ENCODE results near the gene DYNLT1. TPM values are rescaled to one million over a fixed set of nuclear protein-coding genes. Genes with fewer than 3 reads are reported as not detected.

Gene DYNLT1
- total RNA-seq, 6 experiments from 2014 or later, result 31.5 to 69.5 (median 40.0) TPM

DNA sequence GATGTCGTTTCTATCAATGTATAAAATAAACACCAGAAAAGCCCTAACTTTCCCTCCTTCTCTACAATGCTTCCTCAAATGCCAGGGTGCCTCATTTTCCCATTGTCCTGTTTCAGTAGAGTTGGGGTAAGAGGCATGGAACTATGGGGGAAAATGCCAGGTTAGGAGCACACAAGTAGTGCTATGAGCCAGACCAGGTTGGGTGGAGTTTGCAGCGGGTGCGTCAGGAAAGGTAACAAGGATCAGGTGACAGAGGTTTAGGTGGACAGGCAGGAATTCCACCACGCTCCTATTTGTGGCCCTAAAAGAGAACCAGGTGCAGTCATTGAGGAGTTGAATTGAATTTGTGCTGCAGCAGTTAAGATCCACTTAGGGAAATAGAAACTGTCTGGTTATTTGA is 41.8 kb upstream of the DYNLT1 start:
- H3K27me3 ChIP-seq, result no peaks in the 10 kb centered on the region
- 50% methylated on average over 2 of the region's 4 CpGs for WGBS (ENCODE audit: insufficient coverage, low coverage, low lambda C conversion rate, missing lambda C conversion rate)
- ATAC-seq, result no peak
- peak in 1 of 3 donors; percentile 26 for DNase-seq
- H3K9me3 ChIP-seq, result no peaks in the 10 kb centered on the region
- no peaks in the 10 kb centered on the region for H3K4me1 ChIP-seq
- TF ChIP-seq, protein P1, sequence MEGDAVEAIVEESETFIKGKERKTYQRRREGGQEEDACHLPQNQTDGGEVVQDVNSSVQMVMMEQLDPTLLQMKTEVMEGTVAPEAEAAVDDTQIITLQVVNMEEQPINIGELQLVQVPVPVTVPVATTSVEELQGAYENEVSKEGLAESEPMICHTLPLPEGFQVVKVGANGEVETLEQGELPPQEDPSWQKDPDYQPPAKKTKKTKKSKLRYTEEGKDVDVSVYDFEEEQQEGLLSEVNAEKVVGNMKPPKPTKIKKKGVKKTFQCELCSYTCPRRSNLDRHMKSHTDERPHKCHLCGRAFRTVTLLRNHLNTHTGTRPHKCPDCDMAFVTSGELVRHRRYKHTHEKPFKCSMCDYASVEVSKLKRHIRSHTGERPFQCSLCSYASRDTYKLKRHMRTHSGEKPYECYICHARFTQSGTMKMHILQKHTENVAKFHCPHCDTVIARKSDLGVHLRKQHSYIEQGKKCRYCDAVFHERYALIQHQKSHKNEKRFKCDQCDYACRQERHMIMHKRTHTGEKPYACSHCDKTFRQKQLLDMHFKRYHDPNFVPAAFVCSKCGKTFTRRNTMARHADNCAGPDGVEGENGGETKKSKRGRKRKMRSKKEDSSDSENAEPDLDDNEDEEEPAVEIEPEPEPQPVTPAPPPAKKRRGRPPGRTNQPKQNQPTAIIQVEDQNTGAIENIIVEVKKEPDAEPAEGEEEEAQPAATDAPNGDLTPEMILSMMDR (IDR thresholded peaks at IDR 0.05), result no peak
- TF ChIP-seq POLR2A (IDR thresholded peaks at IDR 0.05), result no peak
- intact Hi-C loops (cut with DNase I), result no loop called here
- H3K4me3 ChIP-seq, result no peak overlapping the region
- H3K27ac ChIP-seq, result no peak overlapping the region
- no peaks in the 10 kb centered on the region for H3K36me3 ChIP-seq

DNA sequence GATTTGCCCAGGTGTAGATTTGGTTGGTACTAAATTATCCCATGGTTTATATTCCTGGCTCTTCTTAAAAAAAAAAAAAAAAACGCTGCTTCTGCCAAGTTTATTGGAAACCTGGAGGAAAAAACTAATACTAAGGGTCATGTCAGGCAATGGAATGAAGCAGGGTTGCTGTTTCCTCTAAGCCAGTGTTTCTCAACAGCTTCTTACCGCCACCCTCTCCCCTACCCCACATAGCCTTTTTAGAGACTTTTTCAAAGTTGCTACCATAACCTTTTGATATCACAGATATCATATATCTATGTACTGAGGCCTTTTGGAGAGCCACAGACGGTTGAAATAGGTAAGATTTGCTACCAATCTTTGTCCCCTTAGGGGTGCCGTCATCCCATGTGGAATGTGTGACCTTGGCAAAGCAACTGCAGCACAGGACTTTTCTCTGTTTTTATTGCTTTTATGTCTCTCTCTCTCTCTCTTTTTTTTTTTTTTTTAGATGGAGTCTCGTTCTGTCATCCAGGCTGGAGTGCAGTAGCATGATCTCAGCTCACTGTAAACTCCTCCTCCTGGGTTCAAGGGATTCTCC is 40.3 kb upstream of the DYNLT1 start:
- 20% methylated on average over 5 of the region's 5 CpGs for WGBS (ENCODE audit: insufficient coverage, low coverage, low lambda C conversion rate, missing lambda C conversion rate)
- H3K36me3 ChIP-seq, result no peaks in the 10 kb centered on the region
- no peaks in the 10 kb centered on the region for H3K9me3 ChIP-seq
- H3K27me3 ChIP-seq, result no peaks in the 10 kb centered on the region
- DNase-seq (peak in 1 of 3 donors; percentile 27), ATAC-seq (peak; percentile 44 to 75 (median 58))
- intact Hi-C loops (cut with DNase I), result no loop called here
- H3K4me1 ChIP-seq, result no peaks in the 10 kb centered on the region
- no peak overlapping the region for H3K4me3 ChIP-seq
- TF ChIP-seq POLR2A (IDR thresholded peaks at IDR 0.05), result no peak
- TF ChIP-seq, protein P1 (IDR thresholded peaks at IDR 0.05), result no peak
- no peak overlapping the region for H3K27ac ChIP-seq

DNA sequence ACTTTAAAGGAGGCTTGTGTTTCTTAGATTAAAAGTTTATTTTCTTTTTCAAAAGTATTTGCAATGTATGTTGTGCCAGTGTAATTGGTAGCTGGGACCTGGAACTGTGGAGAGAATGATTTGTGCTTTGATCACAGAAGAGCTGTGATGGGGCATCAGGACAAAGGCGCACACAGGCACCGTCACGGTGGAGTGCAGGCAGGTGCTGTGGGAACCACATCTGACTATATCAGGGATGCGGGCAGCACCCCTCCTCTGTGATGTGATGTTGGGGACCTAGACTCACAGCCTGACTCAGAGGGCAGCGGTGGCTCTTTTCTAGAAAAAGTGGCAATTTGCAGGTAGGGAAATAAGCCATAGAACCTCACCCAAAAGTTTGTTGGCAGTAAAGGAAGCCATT is 39.8 kb upstream of the DYNLT1 start:
- TF ChIP-seq, protein P1 (IDR thresholded peaks at IDR 0.05), result no peak
- no peak for TF ChIP-seq POLR2A (IDR thresholded peaks at IDR 0.05)
- Histone ChIP-seq H3K4me3 (no peak overlapping the region), H3K9me3 (no peaks in the 10 kb centered on the region), H3K27ac (no peak overlapping the region), H3K36me3 (no peaks in the 10 kb centered on the region), H3K27me3 (no peaks in the 10 kb centered on the region), H3K4me1 (no peaks in the 10 kb centered on the region)
- no CpG with 5 or more reads among the region's 5 CpGs for WGBS (ENCODE audit: insufficient coverage, low coverage, low lambda C conversion rate, missing lambda C conversion rate)
- intact Hi-C loops (cut with DNase I), result no loop called here
- ATAC-seq (no peak), DNase-seq (peak in 1 of 3 donors; percentile 36)

DNA sequence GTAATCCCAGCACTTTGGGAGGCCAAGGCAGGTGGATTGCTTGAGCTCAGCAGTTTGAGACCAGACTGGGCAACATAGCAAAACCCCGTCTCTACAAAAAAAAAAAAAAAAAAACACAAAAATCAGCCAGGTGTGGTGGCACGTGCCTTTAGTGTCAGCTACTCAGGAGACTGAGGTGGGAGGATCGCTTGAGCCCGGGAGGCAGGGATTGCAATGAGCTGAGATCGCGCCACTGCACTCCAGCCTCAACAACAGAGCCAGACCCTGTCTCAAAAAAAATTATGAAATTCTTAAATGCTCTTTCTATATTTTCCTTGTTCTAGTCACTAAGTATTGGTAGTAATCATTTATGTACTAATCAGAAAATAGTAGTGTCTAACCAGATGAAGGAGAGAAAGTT is 35.9 kb upstream of the DYNLT1 start:
- Histone ChIP-seq H3K4me1 (no peaks in the 10 kb centered on the region), H3K27ac (no peak overlapping the region), H3K36me3 (no peaks in the 10 kb centered on the region), H3K4me3 (no peak overlapping the region), H3K9me3 (no peaks in the 10 kb centered on the region), H3K27me3 (no peaks in the 10 kb centered on the region)
- DNase-seq (no peak), ATAC-seq (no peak)
- intact Hi-C loops (cut with DNase I), result no loop called here
- TF ChIP-seq POLR2A (IDR thresholded peaks at IDR 0.05), result no peak
- TF ChIP-seq, protein P1 (IDR thresholded peaks at IDR 0.05), result no peak
- 93% methylated on average over 6 of the region's 6 CpGs for WGBS (ENCODE audit: insufficient coverage, low coverage, low lambda C conversion rate, missing lambda C conversion rate)

All from right lobe of liver (tissue), 6 donors.